Activated gamma-delta T cell treated with Interleukin-2 at 50 U/mL for 16 hours (primary cell): ENCODE data around the gene INF2.
A peak's percentile ranks its signal among the peaks of the same experiment; 100 is the strongest.

ENCODE experiments used
- DNase-seq: peaks from one replicate; pipeline ENCODE4 v3.0.0-alpha.2; 2020

INF2 gene

GRCh38 chr14:104677512-104678332 lies 11.7 kb upstream of the INF2 start:
- peak; percentile 53 for DNase-seq

DNA sequence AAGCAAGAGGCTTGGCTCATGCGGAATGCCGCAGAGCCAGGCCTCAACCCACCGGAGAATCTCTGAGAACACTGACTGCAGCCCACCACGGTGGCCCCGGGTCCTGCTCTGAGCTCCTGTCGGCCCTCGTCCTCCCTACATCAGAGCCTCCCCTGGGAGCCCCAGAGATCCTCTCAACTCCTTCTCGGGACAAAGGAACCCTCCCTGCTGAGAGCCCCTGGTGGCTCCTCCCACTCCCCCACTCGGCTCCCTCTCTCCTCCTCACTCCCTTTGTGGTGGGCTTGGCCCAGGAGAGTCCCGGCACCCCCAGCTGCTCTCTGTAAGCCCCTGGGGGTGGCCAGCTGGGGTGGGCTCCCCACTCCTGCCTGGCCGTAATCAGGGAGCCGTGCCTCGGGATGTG lies 11.1 kb upstream of the INF2 start:
- DNase-seq, result no peak

- no peak for DNase-seq
These were observed 10.3 kb upstream of the INF2 start for GRCh38 chr14:104678901-104679705.

DNA sequence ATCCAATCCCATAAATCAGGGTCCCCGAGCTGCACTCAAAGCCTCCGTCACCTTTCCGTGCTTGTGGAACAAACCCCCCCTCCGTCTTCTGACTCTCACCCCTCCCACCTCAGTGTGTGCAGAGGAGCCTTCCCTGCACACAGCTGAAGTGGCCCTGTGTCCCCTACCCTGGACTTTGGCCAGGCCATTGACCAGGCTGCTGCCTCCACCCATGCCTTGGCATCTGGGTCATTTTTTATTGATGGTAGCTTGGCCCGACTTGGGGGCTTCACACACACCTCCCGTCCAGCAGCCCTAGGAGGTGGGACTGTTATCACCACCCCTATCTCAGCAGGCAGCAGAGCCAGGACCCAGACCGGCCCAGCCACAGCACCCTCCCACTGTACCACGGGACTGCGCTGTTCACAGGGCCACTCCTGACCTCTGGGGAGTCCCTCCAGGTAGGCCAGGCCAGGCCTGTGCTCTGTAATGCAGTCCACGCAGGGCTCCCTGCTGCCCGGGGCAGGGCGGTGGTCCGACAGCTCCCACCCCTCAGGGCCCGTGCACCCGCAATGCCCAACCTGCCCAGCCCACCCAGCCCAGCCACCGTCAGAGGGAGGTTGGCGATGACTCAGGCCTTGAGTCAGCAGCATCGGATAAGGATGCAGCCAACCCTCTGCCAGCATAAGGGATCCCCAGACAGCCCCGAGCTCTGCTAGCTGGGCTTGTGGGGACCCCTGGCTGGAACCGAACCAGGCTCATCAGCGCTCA lies 9.2 kb upstream of the INF2 start:
- DNase-seq, result no peak

DNA sequence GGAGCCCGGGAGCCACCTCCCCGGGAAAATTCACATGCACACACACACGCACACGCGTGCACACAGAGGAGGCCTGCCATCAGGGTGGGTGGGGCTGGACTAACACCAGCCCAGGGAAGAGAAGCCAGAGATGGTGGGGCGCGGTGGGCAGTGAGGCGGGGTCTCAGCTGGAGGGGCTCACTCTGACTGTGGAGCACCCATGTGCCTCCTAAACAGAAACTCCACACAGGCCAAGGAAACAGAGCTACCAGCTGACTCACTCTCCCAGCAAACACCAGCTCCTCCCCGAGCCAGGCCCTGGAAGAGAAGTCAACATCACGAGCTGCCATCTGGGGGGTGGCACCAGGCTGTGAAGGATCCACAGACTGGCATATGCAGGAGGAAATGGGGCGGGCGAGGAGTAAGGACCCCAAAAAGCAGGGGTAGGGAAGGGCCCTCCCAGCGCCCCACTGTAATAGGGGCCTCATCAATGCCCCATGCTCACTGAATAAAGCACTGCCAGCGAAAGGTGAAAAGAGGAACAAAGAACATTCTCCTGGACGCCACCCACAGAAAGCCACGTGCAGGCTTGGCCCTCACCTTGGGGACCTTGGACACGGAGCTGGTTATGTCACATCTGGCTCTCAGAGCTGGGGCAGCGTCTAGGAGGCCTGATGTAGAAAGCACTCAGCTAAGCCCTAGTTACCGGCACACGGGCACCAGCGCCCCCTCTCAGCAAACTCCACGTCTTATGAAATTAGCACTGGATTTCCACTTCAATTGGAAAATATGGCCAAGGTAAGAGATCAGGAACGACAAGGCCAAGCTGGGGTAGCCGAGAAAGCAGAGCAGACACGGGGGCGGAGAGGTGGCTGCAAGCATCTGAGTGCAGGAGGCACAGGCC lies 8.4 kb upstream of the INF2 start:
- no peak for DNase-seq

GRCh38 chr14:104681689-104682074 lies 7.7 kb upstream of the INF2 start:
- DNase-seq, result no peak

- no peak for DNase-seq
These were observed 7.3 kb upstream of the INF2 start for GRCh38 chr14:104682107-104682593.

- DNase-seq, result no peak
These were observed 5.6 kb upstream of the INF2 start for GRCh38 chr14:104683653-104684448.

- DNase-seq, result no peak
These were observed 5.0 kb upstream of the INF2 start for GRCh38 chr14:104684449-104684821.

DNA sequence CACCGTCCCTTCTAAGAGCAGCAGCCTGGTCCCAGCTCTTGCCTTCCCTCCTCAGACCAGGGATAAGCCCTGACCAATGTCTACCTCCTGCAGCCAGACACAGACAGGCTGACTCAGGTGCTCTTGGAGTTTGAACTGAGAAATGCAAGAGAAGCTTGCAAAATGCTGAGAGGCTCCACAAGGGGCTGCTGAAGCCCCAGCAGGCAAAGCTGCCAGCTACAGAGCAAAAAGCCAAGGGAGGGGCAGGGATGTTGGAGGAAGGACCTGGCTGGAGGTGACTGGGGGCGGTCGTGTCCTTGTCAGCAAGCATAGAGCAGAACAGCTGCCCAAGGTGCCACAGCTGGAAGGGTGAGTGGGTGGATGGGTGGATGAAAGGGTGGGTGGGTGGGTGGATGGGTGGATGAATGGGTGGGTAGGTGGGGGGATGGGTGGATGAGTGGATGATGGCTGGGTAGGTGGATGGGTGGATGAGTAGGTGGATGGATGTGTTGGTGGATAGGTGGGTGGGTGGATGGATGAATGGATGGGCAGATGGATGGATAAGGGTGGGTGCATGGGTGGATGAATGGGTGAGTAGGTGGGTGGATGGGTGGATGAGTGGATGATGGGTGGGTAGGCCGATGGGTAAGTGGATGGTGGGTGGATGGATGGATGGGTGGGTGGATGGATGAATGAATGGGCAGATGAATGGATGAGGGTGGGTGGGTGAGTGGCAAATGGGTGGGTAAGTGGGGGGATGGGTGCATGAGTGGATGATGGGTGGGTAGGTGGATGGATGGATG lies 4.0 kb upstream of the INF2 start:
- no peak for DNase-seq

DNA sequence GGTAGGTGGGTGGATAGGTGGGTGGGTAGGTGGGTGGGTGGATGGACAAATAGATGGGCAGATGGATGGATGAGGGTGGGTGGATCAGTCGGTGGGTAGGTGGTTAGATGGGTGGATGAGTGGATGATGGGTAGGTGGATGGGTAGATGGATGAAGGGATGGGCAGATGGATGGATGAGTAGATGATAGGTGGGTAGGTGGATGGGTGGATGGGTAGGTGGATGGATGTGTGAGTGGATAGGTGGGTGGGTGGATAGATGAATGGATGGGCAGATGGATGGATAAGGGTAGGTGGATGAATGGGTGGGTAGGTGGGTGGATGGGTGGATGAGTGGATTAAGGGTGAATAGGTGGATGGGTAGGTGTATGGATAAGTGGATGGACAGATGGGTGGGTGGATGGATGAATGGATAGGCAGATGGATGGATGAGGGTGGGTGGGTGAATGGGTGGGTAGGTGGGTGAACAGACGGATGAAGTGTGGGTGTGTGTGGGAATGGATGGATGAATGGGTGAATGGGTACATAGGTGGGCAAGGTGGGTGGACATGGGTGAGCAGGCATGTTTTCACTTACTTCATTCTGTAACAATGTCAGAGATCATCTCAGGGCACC lies 3.3 kb upstream of the INF2 start:
- no peak for DNase-seq

DNA sequence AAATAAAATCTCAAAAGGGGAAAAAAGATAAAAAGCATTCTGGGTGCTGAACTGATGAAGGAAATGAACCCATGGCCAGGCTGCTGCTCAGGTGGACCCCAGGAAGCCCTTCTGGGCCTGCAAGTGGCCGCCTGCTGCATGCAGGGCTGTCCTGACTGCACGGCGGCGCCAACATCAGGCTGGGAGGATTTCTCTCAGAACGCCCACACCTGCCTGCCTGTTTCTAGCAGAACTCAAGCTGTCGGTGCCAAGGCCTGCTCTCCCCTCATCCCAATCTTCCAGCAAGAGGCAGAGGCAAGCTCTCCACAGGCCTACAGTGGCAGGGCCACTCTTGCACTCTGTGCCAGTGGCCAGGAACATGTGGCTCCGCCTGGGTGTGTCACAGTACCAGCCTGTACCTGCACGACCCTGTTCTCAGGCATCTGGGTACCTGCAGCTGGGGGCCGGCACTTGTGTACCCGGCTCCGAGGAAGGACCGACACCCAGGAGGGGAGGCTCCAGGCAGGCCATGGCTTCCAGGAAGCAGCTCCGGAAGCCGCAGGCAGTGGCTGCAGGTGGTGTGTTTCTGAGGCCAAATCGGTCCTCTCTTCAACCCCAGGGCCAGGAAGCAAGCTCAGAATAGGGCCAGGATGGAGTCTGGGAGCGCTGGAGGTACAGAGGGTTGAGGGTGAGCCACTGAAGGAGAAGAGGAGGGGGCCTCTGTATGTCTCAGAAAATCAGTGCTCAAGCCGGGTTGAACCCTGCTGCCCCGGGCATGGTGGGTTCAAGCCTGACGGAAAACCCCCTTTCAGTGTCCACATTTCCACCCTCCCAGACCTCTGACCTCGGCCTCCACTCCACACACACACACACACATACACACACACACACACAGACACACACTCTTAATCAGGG lies 2.5 kb upstream of the INF2 start:
- DNase-seq, result no peak

GRCh38 chr14:104687601-104688504 lies 1.6 kb upstream of the INF2 start:
- DNase-seq, result no peak

- no peak for DNase-seq
These were observed 811 bp upstream of the INF2 start for GRCh38 chr14:104688505-104689108.

DNA sequence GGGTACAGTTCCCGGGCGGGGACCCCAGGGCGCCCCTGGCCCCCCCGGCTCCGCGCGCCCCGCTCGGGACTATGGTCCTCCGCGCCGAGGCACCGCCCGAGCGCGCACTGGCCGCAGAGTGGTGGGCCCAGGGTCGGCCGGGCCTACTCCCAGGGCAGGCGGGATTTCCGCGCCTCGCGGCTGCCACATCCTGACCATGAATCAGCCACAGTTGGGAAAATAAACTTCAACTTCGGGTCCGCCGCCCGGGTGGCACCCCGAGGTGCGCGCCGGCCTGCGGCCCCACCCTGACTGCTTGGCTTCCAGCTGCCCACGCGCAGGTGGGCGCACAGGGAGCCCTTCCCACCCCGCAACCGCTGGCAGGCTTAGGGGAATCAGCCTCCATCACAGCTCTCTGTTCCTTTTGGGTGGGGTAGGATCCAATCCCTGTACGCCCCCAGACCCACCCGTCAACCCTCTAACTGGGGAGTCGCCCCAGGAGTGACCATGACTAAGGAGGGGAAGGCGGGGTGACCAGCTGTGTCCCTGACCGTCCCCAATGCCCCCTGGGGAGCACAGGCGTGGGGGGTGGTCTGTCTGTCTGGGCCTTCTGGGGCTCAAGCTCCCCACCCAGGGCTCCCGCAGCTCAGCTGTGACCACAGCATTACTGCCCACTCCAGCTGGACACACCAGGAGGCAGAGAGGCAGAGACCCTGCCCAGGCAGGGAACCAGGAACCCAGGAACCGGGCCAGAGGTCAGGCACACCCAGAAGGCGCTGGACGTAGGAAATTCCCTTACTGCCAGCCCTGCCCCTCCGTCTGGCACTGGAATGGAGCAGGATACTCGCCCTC lies 678 bp downstream of the INF2 start:
- DNase-seq, result no peak

GRCh38 chr14:104690861-104691455 lies 1.5 kb downstream of the INF2 start:
- no peak for DNase-seq
